ENCODE measurements around the gene USP34.
"Not testable (repeated sequence)": the region's sequence is repeated elsewhere in the genome, so short reads cannot be mapped to it uniquely, and the experiment has no call there.

Gene USP34

DNA sequence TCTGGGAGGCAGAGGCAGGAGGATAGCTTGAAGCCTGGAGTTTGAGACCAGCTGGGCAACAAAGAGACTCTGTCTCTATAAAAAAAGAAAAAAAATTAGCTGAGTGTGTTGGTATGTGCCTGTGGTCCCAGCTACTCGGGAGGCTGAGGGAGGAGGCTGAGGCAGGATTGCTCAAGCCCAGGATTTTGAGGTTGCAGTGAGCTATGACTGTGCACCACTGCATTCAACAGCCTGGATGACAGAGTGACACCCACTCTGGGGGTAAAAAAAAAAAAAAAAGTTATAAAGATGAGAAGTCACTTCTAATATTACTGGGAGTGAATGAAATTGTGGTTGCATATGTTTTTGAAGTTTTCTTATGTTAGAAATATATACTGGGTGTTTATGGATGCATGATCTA lies 237.3 kb downstream of the USP34 start:
- no peak for DNase-seq

DNA sequence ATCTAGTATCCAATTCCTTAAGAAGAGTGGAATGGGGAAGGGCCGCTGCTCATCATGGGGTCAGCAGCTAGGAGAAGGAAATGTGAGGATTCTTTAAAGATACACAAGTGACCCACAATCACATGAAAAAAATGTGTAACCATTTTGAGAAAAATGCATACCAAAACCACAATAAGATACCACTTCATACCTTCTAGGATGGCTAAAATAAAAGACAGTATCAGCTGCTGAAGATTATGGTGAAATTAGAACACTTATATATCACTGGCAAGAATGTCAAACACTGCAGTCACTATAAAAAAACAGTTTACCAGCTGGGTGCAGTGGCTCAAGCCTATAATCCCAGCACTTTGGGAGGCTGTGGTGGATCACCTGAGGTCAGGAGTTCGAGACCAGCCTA lies 241.0 kb downstream of the USP34 start:
- no peak for DNase-seq

DNA sequence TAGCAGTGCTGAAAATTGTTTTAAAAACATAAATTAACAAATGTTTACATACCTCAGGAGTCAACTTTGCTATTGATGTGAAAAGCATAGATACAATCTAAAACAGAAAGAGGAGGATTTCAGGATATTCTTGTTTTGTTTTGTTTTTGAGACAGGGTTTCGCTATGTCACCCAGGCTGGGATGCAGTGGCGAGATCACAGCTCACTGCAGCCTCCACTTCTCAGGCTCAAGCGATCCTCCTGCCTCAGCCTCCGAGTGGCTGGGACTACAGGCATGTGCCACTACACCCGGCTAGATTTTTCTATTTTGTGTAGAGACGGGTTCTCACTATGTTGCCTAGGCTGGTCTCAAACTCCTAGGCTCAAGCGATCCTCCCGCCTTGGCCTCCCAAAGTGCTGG lies 248.3 kb downstream of the USP34 start:
- DNase-seq: no peak

DNA sequence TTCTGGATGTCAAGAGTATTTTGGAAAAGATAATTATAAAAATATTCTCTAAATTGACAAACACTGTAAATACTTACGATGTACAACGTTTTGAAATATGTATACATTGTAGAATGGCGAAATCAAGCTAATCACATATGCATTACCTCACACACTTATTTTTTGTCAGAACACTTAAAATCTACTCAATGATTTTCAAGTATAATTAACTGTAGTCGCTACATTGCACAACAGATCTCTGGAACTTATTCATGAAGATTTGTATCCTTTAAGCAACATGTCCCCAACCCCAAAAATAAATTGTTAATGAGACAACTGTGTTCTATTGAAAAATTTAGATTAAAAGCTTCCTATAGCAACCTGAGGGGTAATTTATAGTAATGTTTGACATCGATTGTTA lies 249.1 kb downstream of the USP34 start:
- no peak for DNase-seq

DNA sequence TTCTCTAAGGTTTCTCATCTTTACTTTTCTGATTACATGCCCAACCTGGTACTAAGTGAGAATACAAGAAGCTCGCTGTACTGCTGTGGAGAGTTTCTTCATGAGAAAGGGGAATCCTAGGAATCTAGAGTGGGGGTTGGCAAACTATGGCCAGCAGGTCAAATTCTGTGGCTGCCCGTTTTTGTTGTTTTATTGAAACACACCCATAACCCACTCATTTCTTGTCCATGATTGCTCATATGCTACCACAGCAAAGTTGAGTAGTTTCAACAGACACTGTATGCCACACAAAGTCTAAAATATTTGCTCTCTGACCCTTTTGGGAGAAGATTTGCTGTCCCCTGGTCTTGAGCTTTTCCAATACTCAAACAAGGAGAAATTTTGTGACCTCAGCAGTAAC lies 250.1 kb downstream of the USP34 start:
- no peak for DNase-seq

DNA sequence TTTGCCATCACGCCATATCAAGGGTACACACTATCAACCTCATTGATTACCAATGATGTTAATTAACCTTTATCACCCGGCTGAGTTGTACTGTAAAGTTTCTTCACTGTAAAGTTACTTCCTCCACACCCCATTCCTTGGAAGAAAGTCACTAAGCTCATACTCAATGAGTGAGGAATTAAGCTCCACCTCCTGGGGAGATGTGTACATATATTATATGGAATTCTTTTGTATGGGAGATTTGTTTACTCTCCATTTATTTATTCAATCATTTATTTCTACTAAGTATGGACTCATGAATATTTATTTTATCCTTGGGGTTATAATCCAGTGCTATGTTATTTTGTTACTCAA lies 252.1 kb downstream of the USP34 start:
- no peak for DNase-seq

DNA sequence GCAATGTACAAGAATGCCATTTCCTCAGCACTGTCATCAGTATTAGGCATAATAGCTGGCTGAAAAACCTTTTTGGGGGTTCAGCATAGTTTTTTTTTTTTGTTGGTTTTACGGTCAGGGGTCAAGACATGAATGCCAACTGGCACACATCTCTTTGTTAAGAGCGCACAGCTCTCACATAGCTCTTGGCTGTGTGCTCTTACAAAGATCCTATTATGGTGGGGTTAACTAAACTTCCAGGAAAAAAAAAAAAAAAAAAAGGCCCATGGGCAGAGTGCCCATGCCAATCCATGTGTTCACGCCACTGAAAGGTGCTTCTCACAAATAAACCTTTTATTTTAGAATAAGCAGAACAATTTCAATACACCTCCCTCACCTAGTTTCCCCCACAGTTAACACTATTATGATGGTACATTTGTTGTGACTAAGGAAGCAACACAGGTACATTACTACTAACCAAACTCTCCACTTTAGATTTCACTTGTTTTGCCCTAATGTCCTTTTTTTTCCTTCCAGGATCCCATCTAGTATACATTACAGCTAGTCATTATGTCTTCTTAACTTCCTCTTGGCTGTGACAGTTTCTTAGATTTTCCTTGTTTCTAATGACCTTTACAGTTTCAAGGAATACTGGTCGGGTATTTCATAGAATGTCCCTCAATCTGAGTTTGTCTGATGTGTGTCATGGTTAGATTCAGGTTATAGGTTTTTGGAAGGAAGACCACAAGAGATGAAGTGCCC lies 252.6 kb downstream of the USP34 start:
- no peak for DNase-seq

DNA sequence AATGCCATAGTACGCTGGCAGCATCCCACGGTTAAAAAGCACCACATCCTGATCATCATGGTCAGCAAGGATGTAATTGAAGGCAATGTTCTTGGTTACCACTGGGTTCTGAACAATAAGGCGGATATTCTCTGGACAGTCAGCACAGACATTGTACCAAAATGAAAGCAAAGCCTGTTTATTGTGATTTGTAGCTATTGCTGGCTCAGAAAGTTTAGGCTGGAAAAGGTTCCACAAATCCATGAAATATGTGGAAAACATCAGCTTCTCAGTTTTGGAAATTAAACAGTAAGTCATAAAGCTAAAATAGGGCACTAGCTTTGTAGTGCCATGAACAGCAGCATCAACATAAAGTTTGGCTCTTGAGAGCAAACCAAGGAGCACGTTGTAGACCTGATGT lies 256.7 kb downstream of the USP34 start:
- no peak for DNase-seq

DNA sequence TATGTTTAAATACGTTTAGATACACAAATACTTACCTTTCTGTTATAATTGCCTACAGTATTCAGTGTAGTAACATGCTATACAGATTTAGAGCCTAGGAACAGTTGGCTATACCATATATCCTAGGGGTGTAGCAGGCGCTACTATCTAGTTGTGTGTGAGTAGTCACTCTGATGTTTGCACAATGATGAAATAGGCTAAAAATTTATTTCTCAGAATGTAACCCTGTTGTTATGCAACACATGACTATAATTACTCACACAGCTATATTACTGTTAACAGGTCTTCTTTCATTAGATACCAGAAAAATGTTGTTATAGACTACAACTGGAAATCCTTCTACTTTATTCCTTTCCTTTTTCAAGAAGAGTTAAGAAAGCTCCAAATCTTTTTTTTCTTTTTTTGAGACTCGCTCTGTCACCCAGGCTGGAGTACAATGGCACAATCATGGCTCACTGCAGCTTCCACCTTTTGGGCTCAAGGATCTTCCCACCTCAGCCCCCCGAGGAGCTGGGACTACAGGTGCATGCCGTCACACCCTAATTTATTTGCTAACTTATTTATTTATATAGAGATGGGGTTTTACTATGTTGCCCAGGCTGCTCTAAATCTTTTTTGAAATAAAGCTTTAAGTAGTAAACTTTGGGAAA lies 260.4 kb downstream of the USP34 start:
- DNase-seq: no peak

DNA sequence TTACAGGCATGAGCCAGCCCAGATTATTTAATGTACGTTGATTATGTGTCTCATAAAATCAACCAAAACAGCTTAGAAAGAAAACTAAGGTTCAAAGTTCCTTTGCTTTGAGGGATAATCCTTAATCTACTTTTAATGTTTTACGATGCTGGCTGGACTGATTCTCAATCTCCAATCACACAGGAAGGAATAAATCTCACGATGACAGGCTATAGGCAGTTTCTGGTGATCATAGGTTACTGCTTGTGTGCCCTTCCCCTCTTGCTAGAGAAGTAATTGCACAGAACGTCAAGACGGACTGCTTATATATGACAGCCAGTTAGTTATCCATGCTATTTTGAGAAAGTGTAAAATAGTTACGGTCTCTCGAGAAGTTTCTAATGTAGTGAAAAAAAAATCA lies 265.8 kb downstream of the USP34 start:
- DNase-seq: no peak

DNA sequence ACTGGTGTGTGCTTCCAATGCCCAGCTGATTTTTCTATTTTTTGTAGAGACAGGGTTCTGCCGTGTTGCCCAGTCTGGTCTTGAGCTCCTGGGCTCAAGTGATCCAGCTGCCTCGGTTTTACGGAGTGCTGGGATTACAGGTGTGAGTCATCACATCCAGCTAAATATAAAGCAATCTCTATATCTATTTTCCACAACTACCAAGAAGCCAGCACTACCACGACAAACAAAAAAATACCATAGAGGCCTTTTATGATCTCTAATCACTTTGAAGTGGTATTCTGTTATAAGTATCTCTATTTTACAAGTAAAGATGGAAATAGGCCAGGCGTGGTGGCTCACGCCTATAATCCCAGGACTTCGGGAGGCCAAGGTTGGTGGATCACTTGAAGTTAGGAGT lies 274.2 kb downstream of the USP34 start:
- DNase-seq: no peak

DNA sequence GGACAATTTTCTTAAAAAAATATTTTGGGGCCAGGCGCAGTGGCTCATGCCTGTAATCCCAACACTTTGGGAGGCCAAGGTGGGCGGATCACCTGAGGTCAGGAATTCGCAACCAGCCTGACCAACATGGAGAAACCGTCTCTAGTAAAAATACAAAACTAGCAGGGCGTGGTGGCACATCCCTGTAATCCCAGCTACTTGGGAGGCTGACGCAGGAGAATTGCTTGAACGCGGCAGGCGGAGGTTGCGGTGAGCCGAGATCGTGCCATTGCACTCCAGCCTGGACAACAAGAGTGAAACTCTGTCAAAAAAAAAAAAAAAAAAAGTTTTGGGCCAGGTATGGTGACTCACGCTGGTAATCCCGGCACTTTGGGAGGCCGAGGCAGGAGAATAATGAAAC lies 276.2 kb downstream of the USP34 start:
- not testable (repeated sequence) for DNase-seq

DNA sequence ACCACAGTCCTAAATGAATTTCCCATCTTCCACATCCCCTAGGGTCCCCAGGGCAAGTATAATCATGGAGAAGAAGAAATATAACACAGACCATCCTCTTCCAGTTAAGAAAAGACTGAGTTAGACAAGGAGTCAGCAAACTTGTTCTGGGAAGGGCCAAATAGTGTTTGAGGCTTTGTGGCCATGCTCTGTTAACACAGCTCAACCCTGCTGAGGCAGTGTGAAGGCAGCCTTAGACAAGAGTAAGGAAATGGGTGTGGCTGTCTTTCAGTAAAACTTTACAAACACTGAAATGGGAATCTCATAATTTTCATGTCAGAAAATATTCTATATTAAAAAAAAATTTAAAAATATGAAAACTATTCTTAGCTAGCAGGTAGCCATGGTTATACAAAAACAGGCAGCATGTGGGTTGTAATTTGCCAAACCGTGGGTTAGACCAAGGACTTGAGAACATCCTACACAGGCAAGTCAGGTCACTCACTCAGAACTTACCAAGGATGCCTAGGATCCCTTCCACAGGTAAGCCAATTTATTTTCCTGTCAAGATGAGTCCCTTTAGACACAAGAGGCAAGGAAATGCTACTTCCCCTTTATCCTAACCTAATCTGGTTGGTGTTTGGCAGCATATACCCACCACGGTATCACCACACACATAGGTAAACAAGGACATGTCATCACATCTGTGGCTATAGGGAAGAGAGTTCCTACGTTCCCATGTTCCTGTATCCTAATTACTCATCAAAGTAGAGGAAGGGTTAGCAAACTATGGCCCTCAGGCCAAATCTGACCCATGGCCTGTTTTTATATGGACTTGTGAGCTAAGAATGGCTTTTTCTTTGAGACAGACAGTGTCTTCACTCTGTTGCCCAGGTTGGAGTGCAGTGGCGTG lies 277.0 kb downstream of the USP34 start:
- DNase-seq: no peak

DNA sequence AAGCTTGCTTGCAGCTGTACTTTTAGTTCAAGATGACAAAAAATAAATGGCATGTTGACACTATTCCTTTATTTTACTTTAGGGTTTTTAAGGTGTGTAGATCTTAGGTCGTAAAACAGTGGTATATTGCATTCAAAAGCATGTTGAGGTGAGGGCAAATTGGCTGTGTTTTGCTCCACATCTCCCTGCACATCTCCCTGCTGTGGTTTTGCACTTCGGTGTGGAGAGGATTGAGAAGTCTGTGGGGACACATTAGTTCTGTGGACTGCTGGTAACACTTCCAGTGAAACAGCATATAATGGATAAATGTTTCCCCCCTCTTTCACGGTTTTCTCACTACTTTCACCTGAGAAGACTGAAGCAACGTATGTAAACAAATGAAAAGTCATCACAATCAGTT lies 283.8 kb downstream of the USP34 start:
- DNase-seq: no peak

DNA sequence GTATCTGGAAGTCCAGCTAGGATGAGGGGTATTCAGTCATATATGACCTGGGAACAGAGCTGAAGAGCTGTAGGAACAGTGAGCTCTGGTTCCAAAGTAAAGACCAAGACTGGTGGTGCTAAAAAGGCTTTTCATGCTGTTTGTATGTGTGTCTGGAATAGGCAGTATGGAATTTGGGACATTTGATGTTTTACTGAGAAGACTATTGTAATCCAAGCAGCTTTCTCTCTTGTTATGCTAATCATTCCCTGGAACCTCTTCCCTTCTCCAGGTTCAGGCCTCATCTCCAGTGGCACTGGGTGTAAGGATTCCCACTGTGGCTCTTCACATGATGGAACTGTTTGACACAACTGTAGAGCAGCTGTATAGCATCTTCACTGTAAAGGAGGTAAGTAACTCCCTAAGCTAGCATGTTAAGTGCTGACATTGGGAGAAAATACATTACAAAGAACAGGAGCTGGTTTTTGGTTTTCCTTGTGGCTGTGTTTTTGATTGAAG lies 285.6 kb downstream of the USP34 start:
- DNase-seq: no peak

DNA sequence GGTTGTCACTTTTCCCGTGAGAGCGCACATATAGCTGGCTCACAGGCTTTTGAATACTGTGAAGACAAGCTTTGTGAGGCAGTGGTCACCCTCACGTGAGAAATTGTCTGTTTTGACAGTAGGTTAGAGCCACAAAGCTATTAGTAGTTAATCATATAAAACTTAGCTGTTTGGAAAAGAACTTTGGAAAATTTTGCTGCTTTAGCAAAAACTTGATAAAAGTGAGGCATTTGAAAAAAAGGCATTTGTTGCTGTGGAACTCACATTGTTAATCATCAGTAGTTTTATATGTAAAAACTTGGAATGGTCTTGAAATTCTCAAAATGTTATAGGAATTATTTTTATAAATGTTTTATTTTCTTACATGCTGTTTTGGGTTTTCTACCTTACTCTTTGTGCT lies 286.6 kb downstream of the USP34 start:
- DNase-seq: no peak

DNA sequence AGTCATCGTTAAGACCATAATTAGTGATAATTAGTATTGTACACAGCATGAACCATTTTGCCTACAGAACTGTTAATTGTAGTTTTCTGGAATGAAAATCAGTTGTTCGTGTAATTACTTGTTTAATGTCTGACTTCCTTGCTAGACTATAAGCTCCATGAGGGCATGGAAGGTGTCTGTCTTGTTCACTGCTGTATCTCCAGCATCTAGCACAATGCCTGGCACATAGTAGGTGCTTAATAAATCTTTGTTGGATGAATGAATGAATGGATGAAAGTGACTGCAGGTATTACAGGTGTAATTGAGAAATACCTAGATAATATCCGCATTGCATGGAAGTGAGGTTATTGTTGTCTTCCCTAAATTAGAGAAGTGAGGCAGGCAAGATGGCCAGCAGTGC lies 287.1 kb downstream of the USP34 start:
- no peak for DNase-seq

DNA sequence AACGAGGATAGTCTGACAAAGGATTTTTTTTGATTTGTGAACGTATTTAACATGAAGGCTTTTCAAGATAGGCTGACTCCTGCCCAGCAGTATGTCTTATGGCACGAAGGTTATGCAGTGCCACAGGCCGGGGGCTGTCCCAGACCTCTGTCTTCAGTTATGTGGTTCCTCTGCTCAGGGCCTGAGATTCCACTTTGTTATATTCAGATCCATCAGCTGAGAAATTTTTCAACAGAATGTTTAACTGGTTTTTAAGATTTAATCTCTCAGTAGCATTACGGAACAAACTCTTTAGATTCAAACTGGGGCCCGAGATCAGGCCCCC lies 288.9 kb downstream of the USP34 start:
- no peak for DNase-seq

DNA sequence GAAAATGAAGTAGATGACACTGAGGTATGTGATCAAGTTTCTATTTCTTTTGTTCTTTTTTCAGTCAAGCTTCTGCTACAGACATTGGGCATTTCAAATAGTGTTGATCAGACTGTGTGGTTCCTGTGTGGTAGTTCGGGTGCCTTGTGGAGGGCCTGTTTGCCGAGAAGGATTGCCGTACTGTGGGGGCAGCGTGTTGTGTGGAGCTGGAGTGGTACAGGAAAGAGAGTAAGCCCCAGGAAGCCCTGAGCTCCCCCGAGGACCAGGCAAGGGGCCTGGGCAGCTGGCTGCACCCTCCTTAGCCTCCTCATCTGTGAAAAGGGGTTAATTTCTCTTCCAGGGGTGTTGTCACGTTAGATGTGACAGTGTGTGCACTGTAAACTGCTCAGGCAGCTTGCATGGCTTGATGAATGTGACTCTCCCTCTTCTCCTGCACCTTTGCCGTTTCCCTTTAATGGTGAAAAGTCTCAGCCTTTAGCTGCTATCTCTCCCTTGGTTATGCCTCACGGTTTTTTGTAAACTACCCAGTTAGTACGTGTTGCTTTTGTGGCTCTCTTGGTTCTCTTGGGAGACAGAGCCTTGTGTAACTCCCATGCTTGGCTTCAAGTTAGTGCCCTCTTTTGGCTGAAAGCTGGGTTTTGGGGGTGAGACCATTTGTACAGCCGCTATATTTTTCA lies 289.4 kb downstream of the USP34 start:
- DNase-seq: no peak

DNA sequence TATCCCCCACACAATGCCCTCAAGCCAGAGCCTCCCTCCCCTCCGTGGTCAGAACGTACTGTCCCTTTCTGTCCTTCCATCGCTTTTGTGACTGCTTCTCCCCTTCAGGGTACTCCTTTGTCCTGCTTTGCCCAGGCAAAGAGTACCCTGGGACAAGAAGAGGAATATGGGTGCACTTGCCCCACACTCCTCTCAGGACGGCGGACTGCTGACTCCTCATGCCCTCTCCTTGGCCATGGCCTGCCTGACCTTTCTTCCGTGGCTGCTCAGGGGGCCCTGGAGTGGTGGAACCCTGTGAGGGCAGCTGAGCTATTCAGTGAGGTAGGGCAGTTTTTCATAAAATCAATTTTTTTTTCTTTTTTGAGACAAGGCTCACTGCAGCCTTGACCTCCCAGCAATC lies 290.2 kb downstream of the USP34 start:
- no peak for DNase-seq

DNA sequence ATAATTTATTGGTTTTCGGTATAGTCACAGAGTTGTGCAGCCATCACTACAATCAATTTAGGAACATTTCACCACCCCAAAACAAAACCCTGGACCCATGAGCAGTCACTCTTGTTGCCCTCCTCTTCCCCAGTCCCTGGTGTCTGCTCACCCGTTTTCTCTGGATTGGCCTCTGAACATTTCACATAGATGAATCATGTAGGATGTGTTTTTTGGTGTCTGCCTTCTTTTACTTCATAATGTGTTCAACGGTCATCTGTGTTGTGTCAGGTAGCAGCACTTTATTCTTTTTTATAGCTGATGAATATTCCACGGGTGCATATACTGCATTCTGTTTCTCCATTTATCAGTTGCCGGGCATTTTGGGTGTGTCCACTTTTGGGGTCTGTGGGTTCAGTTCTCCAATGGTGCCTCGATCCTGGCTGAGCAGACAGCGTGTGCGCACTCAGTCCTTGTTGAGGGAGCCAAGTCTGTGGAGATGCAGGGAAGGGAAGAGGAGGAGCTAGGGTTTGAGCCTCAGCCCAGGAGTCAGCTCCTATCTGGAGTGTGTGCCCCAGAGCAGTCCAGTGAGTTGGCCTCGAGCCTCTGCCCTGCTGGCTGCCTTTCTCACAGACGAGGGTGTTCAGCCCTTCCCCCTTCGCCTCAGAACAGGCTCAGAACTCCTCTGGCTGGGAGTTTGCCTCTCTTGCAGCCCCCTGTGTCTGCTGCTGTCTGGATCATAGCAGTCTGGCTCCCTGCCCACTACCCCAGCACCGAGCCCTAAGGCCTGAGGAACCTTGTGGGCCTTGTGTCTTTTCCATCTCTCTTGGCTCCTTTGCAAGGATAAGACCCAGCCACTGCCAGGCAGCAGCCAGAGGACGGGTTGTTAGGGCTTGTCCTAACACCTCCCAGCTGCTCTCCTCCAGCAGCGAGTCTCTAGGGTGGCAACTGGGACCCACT lies 290.9 kb downstream of the USP34 start:
- no peak for DNase-seq

Measured in NCI-H526 treated with DMSO at 0.1 percent for 48 hours (cell line).